HFFc6 (cell line): ENCODE measurements around the gene ANTXR1. TPM values are rescaled to one million over a fixed set of nuclear protein-coding genes. Genes with fewer than 3 reads are reported as not detected.

ENCODE experiments used
- DNase-seq: peaks from one replicate; pipeline ENCODE4 v3.0.0-alpha.2; 2018
- H3K27ac Mint-ChIP-seq: 2 replicates; pipeline ENCODE4 v1.8.0; 2020; ENCODE audit warnings: mild to moderate bottlenecking, mixed read lengths
- H3K27me3 Mint-ChIP-seq: 2 replicates; pipeline ENCODE4 v1.8.0; 2021; ENCODE audit warnings: mild to moderate bottlenecking, moderate library complexity, mixed read lengths; ENCODE audit not compliant: insufficient read depth
- H3K36me3 Mint-ChIP-seq: 2 replicates; pipeline ENCODE4 v1.8.0; 2021; ENCODE audit warnings: low read depth, mixed read lengths
- H3K4me1 Mint-ChIP-seq: 2 replicates; pipeline ENCODE4 v1.8.0; 2020; ENCODE audit warnings: low read depth, mixed read lengths
- H3K4me3 Mint-ChIP-seq: 2 replicates; pipeline ENCODE4 v1.8.0; 2020; ENCODE audit warnings: mild to moderate bottlenecking, moderate library complexity, mixed read lengths
- H3K9me3 Mint-ChIP-seq: 2 replicates; pipeline ENCODE4 v1.8.0; 2020; ENCODE audit warnings: mild to moderate bottlenecking, mixed read lengths
- CTCF ChIP-seq: fragments of 200-600 bp; sonication (generic); IDR thresholded peaks from 2 replicates; pipeline ENCODE4 v1.5.0; 2021; ENCODE audit warnings: antibody characterized with exemption, mild to moderate bottlenecking
- total RNA-seq, 6 experiments: library from RNA; stranded (reverse); fragmentation: NEBNext Ultra II Directional; extraction: Animal tissue kit (Norgen Biotek cat#: 25700); gene quantifications; 2 replicates in 1 of 6; 3 replicates in 5 of 6; pipeline ENCODE4 v1.2.3, GENCODE V29; 2021

ANTXR1 gene
- total RNA-seq, 6 experiments from 2014 or later: 98.0 to 137 (median 124) TPM

GRCh38 chr2:69080071-69080470, 67.1 kb downstream of the ANTXR1 start:
- Mint-ChIP-seq H3K27ac (no peak overlapping the region), H3K4me3 (no peak overlapping the region), H3K36me3 (peaks cover 71% of the 10 kb centered on the region), H3K27me3 (no peaks in the 10 kb centered on the region), H3K9me3 (no peaks in the 10 kb centered on the region), H3K4me1 (peaks cover 26% of the 10 kb centered on the region)
- no peak for TF ChIP-seq CTCF
- DNase-seq: no peak

- Mint-ChIP-seq H3K4me1 (peaks cover 32% of the 10 kb centered on the region), H3K36me3 (peaks cover 69% of the 10 kb centered on the region), H3K27me3 (no peaks in the 10 kb centered on the region), H3K4me3 (no peak overlapping the region), H3K9me3 (no peaks in the 10 kb centered on the region), H3K27ac (no peak overlapping the region)
- DNase-seq: no peak
- no peak for TF ChIP-seq CTCF
Measured at GRCh38 chr2:69081001-69081580, 68.1 kb downstream of the ANTXR1 start.

GRCh38 chr2:69081757-69082156, 68.8 kb downstream of the ANTXR1 start:
- Mint-ChIP-seq H3K27ac (peak overlapping the region; percentile 47), H3K4me3 (no peak overlapping the region), H3K9me3 (no peaks in the 10 kb centered on the region), H3K27me3 (no peaks in the 10 kb centered on the region), H3K36me3 (peaks cover 76% of the 10 kb centered on the region), H3K4me1 (peaks cover 38% of the 10 kb centered on the region)
- no peak for DNase-seq
- TF ChIP-seq CTCF: no peak

- Mint-ChIP-seq H3K27ac (peak overlapping the region; percentile 47), H3K4me3 (no peak overlapping the region), H3K36me3 (peaks cover 78% of the 10 kb centered on the region), H3K9me3 (no peaks in the 10 kb centered on the region), H3K4me1 (peaks cover 46% of the 10 kb centered on the region), H3K27me3 (no peaks in the 10 kb centered on the region)
- peak; percentile 67 for DNase-seq
- no peak for TF ChIP-seq CTCF
Measured at GRCh38 chr2:69082430-69082997, 69.5 kb downstream of the ANTXR1 start.

- Mint-ChIP-seq H3K27ac (peak overlapping the region; percentile 60), H3K4me1 (peaks cover 54% of the 10 kb centered on the region), H3K27me3 (no peaks in the 10 kb centered on the region; the same call in 1 of the 2 replicates), H3K36me3 (peaks cover 78% of the 10 kb centered on the region), H3K9me3 (no peaks in the 10 kb centered on the region), H3K4me3 (peak overlapping the region; percentile 32)
- peak; percentile 45 for DNase-seq
- TF ChIP-seq CTCF: no peak
Measured at GRCh38 chr2:69083235-69083748, 70.3 kb downstream of the ANTXR1 start.
